Esophagus squamous epithelium (tissue), 5 donors: ENCODE measurements around the gene PRR5. TPM values are rescaled to one million over a fixed set of nuclear protein-coding genes. Genes with fewer than 3 reads are reported as not detected.
A peak's percentile ranks its signal among the peaks of the same experiment; 100 is the strongest.

Experiments
- DNase-seq: peaks from one replicate; lab custom pipeline; 2025; lab: John Stamatoyannopoulos, UW
- H3K27ac ChIP-seq, 4 donors: fragments of 200-600 bp; sonication (generic); one replicate each; pipeline ENCODE4 v1.5.1; 2016 to 2019; ENCODE audit warnings: mild to moderate bottlenecking in 1 of 4
- H3K27me3 ChIP-seq, 4 donors: fragments of 200-600 bp; sonication (generic); 1 replicate in 3 of 4; 2 replicates in 1 of 4; pipeline versions ENCODE4 v1.5.1 to v1.6.0; 2017 to 2021; ENCODE audit warnings: antibody characterized with exemption in 1 of 4
- H3K36me3 ChIP-seq, 3 donors: fragments of 200-600 bp; sonication (generic); one replicate each; pipeline ENCODE4 v1.5.1; 2016 to 2019
- H3K4me1 ChIP-seq, 3 donors: fragments of 200-600 bp; sonication (generic); one replicate each; pipeline ENCODE4 v1.5.1; 2017 to 2019
- H3K4me3 ChIP-seq, 4 donors: fragments of 200-600 bp; sonication (generic); 1 replicate in 3 of 4; 2 replicates in 1 of 4; pipeline ENCODE4 v1.5.1; 2016 to 2019; ENCODE audit warnings: mild to moderate bottlenecking in 2 of 4, moderate library complexity in 1 of 4
- H3K9me3 ChIP-seq, 3 donors: fragments of 200-600 bp; sonication (generic); one replicate each; pipeline ENCODE4 v1.5.1; 2016 to 2019
- POLR2A ChIP-seq, 4 donors: fragments of 450-650 bp; IDR thresholded peaks; one replicate each; pipeline ENCODE4 v1.6.1; 2017; ENCODE audit warnings: antibody characterized with exemption in 4 of 4, mild to moderate bottlenecking in 4 of 4, moderate library complexity in 3 of 4
- WGBS, 2 donors: methylation state at CpG; one replicate each; pipeline ENCODE4 v1.1.5; 2018; 5-methylcytosine and 5-hydroxymethylcytosine counted together
- intact Hi-C: fragments of 100-400 bp; cut with DNase I; formaldehyde crosslinking; loops from one replicate; pipeline ENCODE4 v1.15.0; 2022
- total RNA-seq, 4 donors: library from RNA; depleted of rRNA; stranded (reverse); fragments of >200 nt; gene quantifications; one replicate each; pipeline ENCODE4 v1.1.0, GENCODE V29; 2016
- TF ChIP-seq, protein P1 (sequence below), 6 experiments: fragments of 450-650 bp in 4 of 6; fragments of 200-600 bp in 2 of 6; sonication (generic) in 2 of 6; IDR thresholded peaks; one replicate each; pipeline ENCODE4 v1.5.1; 2016 to 2019; ENCODE audit warnings: antibody characterized with exemption in 6 of 6, mild to moderate bottlenecking in 4 of 6, moderate library complexity in 4 of 6
- donor health status: DM: yes; HTN: yes; CAD: no.

The PRR5 gene
- total RNA-seq, 4 donors from 2014 or later = 20.8 to 33.0 (median 23.4) TPM

DNA sequence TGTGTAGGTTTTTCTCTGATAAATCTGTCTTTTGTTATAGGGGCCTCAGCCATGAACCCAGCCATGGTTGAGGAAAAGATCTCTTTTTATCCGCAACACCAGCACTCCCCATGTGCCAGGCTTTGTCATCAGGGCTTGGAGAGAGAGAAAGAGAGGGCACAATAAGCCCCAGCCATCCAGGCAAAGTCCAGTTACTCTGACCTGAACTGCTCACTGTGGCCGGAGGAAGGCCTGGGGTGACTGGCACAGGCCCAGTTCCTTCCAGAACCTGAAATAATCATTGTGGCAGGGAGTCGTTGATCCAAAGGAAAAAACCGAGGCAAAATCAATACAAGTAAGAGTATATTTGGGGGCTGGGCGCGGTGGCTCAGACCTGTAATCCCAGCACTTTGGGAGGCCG, 46.5 kb downstream of the PRR5 start:
- no peak overlapping the region for H3K4me3 ChIP-seq
- no peaks in the 10 kb centered on the region for H3K36me3 ChIP-seq
- H3K27me3 ChIP-seq = peaks cover 0 to 62% (median 5%) of the 10 kb centered on the region in 4 donors
- H3K9me3 ChIP-seq = no peaks in the 10 kb centered on the region
- TF ChIP-seq, protein P1, sequence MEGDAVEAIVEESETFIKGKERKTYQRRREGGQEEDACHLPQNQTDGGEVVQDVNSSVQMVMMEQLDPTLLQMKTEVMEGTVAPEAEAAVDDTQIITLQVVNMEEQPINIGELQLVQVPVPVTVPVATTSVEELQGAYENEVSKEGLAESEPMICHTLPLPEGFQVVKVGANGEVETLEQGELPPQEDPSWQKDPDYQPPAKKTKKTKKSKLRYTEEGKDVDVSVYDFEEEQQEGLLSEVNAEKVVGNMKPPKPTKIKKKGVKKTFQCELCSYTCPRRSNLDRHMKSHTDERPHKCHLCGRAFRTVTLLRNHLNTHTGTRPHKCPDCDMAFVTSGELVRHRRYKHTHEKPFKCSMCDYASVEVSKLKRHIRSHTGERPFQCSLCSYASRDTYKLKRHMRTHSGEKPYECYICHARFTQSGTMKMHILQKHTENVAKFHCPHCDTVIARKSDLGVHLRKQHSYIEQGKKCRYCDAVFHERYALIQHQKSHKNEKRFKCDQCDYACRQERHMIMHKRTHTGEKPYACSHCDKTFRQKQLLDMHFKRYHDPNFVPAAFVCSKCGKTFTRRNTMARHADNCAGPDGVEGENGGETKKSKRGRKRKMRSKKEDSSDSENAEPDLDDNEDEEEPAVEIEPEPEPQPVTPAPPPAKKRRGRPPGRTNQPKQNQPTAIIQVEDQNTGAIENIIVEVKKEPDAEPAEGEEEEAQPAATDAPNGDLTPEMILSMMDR (IDR thresholded peaks at IDR 0.05) = no peak
- no peak for TF ChIP-seq POLR2A (IDR thresholded peaks at IDR 0.05)
- intact Hi-C loops = no loop called here
- no peak for DNase-seq
- no peak overlapping the region for H3K27ac ChIP-seq
- peaks cover 2 to 26% (median 8%) of the 10 kb centered on the region in 3 donors for H3K4me1 ChIP-seq
- WGBS, 2 donors = 86 to 96% methylated on average over 4 to 7 of the region's 7 CpGs

DNA sequence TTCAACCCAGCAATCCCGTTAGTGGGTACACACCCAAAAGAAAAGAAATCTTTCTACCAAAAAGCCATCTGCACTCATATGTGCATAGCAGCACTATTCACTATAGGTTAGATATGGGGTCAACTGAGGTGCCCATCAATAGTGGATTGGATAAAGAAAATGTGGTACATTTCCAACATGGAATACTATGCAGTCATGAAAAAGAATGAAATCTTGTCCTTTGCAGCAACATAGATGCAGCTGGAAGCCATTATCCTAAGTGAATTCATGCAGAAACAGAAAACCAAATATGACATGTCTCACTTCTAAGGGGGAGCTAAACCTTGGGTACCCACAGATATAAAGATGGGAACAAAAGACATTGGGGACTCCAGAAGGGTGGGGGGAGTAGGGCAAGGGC, 48.5 kb downstream of the PRR5 start:
- peaks cover 0 to 74% (median 4%) of the 10 kb centered on the region in 4 donors for H3K27me3 ChIP-seq
- no peak overlapping the region for H3K27ac ChIP-seq
- TF ChIP-seq, protein P1 (IDR thresholded peaks at IDR 0.05) = no peak
- TF ChIP-seq POLR2A (IDR thresholded peaks at IDR 0.05) = no peak
- no peaks in the 10 kb centered on the region for H3K36me3 ChIP-seq
- 40 to 65% methylated on average over 1 of the region's 1 CpG for WGBS, 2 donors
- no peak overlapping the region for H3K4me3 ChIP-seq
- intact Hi-C loops = no loop called here
- peaks cover 15 to 45% (median 18%) of the 10 kb centered on the region in 3 donors for H3K4me1 ChIP-seq
- no peaks in the 10 kb centered on the region for H3K9me3 ChIP-seq
- DNase-seq = no peak

DNA sequence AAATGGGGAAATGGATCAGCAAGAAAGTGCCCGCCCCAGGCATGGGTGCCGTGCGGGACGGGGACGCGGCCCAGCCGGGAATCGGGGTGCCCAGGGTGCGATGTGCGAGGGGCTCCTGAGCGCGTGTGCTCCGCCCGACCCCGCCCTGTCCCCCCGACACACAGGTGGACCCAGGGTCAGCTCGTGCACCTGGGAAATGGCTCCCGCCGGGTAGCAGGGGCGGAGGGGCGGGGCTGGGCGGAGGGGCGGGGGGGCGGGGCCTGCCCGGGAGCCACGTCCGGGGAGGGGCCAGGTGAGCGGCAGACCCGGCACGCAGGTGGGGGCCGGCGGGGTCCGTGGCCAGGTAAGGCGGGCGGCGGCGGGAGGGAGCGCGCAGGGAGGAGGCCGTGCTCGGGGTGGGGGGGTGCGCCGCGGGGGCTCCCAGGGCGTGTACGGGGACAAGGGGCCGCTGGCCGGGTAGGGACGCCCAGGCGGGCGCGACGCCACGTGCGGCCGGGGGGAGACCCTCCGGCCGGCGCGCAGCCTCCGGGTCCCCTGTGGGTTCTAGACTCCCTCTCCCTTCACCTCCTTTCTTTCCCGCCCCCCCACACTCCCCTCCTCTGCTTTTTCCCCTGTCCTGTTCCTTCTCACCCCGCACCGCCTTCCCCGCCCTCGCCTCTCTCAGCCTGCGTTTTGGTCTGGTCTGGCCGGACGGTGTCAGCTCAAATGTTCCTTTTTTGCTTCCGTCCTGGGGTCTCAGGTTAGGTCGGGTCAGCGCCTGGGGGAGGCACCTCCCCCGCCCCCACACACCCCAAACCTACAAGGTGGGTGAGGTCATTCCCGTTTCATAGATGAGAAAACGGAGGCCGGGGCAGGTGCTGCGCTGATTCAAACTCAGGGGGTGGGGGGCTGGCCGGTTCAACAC, 50.5 kb downstream of the PRR5 start, which contains the start of gene ARHGAP8:
ARHGAP8 (plus strand) TSS at position 291 of the 904 bp plus-strand sequence. CDS start 33,953 bp downstream, outside the sequence.
- Histone ChIP-seq H3K4me1 (peaks cover 18 to 50% (median 21%) of the 10 kb centered on the region in 3 donors), H3K36me3 (no peaks in the 10 kb centered on the region), H3K9me3 (no peaks in the 10 kb centered on the region), H3K4me3 (peak within 1 kb of the TSS; percentile 54 to 72 (median 62)), H3K27me3 (peaks cover 0 to 65% (median 3%) of the 10 kb centered on the region in 4 donors), H3K27ac (peak within 1 kb of the TSS in 3 of 4 donors; percentile 57 to 70 (median 66))
- intact Hi-C loops = no loop called here
- no peak for DNase-seq
- TF ChIP-seq, protein P1 (IDR thresholded peaks at IDR 0.05) = no peak
- TF ChIP-seq POLR2A (IDR thresholded peaks at IDR 0.05) = no peak
- WGBS, 2 donors = 3 to 4% methylated on average over 21 to 40 of the region's 78 CpGs

DNA sequence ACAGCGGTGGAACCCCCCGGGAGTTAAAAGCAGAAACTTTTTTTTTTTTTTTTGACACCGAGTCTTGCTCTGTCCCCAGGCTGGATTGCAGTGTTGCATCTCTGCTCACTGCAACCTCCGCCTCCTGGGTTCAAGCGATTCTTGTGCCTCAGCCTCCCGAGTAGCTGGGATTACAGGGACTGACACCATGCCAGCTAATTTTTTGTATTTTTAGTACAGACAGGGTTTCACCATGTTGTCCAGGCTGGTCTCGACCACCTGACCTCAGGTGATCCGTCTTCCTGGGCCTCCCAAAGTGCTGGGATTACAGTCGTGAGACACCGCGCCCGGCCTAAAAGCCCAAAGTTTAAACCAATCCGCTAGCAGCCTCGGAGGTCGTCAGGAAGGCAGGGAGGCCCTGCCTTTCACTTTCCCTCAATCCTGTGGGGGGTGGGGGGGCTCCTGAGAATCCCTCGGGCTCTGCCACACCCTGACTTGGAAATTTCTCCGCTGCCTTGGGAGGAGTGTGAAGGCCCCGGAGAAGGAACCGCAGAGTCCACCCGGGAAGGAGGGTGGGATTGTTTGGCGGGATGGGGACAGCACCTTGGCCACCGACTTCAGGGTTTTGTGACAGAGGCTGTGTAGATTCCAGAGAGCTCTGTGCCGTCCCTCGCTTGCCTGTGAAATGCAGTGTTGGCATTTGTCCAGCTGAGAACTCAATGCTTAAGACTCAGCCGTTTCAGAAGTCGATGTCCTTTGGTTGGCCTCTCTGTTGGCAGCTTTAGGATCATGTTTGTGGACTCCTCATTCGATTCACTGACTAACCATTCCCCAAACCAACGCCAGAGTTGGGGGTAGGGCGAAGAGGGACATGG, 51.4 kb downstream of the PRR5 start:
- Histone ChIP-seq H3K4me3 (peak overlapping the region; percentile 54 to 72 (median 62)), H3K9me3 (no peaks in the 10 kb centered on the region), H3K4me1 (peaks cover 18 to 53% (median 21%) of the 10 kb centered on the region in 3 donors), H3K27me3 (peaks cover 0 to 71% (median 3%) of the 10 kb centered on the region in 4 donors), H3K27ac (peak overlapping the region in 2 of 4 donors; percentile 34 to 70), H3K36me3 (no peaks in the 10 kb centered on the region)
- 18 to 23% methylated on average over 22 of the region's 29 CpGs for WGBS, 2 donors
- TF ChIP-seq POLR2A (IDR thresholded peaks at IDR 0.05) = no peak
- TF ChIP-seq, protein P1 (IDR thresholded peaks at IDR 0.05) = no peak
- DNase-seq = no peak
- intact Hi-C loops = no loop called here
